ENCODE data around the gene PADI1.

- TF ChIP-seq CTCF (conservative IDR thresholded peaks at IDR 0.05 in 1 of 2, IDR thresholded peaks at IDR 0.05 in 1 of 2; ENCODE audit: extremely low read depth in 1 of 2, insufficient read depth in 1 of 2, low read depth in 1 of 2, low read length in 2 of 2) (no peak), EZH2 (IDR thresholded peaks at IDR 0.05; ENCODE audit: borderline replicate concordance, low read length) (no peak)
These were observed 8.8 kb downstream of the PADI1 start for GRCh38 chr1:17213782-17214148.

Measured in mammary epithelial cell (primary cell).